ENCODE measurements around the gene C19orf85.
"Not testable (repeated sequence)": the region's sequence is repeated elsewhere in the genome, so short reads cannot be mapped to it uniquely, and the experiment has no call there.

The C19orf85 gene

GRCh38 chr19:55464662-55465054, at the start of gene C19orf85:
Gene C19orf85, minus strand, starts transcription at chr19:55464751. Its CDS starts 197 bp downstream, at chr19:55464554.
- no peak for DNase-seq (ENCODE audit: low read depth in 2 of 2)

- no peak for DNase-seq (ENCODE audit: low read depth in 2 of 2)
Measured at GRCh38 chr19:55508120-55508519, 43.6 kb upstream of the C19orf85 start.

- DNase-seq (ENCODE audit: low read depth in 2 of 2), result no peak
Measured at GRCh38 chr19:55504981-55505380, 40.4 kb upstream of the C19orf85 start.

- no peak for DNase-seq (ENCODE audit: low read depth in 2 of 2)
Measured at GRCh38 chr19:55504252-55504603, 39.7 kb upstream of the C19orf85 start.

- DNase-seq (ENCODE audit: low read depth in 2 of 2), result peak; percentile 83 to 94
Measured at GRCh38 chr19:55503502-55504251, 39.1 kb upstream of the C19orf85 start.

- no peak for DNase-seq (ENCODE audit: low read depth in 2 of 2)
Measured at GRCh38 chr19:55503157-55503501, 38.6 kb upstream of the C19orf85 start.

DNA sequence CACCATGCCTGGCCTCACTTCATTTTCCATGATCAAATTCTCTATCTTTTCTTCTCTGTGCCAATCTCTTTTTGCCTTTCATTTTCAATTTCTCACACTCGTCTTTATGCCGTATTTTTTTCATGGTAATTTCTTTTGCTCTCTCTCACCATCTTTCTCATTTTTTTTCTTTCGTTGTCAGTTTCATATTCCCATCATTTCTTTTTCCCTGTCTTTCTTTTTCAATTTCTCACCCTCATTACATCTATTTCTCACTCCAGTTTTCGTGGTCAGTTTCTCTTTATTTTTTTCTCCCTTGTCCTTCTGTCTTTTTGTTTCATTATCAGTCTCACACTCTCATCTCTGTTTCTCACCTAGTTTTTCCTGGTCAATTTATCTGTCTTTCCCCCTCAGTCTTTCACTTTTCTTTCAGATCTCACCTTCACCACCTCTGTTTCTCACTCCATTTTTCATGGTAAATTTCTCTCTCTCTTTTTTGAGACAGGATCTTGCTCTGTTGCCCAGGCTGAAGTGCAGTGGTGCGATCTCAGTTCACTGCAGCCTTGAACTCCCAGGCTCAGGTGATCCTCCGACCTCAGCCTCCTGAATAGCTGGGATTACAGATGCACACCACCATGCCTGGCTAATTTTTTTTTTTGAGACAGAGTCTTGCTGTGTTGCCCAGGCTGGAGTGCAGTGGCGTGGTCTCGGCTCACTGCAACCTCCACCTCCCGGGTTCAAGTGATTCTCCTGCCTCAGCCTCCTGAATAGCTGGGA, 37.8 kb upstream of the C19orf85 start:
- DNase-seq (ENCODE audit: low read depth in 2 of 2), result no peak

DNA sequence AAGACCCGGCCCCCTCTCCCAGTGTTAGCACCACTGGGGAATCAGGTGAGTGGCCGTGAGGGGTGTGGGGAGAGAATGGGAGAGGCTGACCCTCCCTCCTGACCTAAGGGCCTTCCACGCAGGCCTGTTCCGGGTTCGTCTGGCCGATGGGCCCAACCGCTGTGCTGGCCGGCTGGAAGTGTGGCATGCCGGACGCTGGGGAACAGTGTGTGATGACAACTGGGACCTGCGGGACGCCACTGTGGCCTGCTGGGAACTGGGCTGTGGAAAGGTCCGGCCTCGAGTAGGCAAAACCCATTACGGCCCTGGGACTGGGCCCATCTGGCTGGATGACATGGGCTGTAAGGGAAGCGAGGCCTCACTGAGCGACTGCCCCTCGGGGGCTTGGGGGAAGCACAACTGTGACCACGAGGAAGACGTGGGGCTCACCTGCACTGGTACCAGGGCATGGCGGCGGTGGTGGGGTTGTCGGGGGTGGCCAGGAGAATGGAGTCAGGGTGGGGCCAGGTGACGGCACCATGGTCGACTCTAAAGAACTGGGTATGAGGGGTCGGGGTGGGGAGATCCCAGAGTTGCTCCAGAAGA, 35.9 kb upstream of the C19orf85 start:
- DNase-seq (ENCODE audit: low read depth in 2 of 2), result no peak

DNA sequence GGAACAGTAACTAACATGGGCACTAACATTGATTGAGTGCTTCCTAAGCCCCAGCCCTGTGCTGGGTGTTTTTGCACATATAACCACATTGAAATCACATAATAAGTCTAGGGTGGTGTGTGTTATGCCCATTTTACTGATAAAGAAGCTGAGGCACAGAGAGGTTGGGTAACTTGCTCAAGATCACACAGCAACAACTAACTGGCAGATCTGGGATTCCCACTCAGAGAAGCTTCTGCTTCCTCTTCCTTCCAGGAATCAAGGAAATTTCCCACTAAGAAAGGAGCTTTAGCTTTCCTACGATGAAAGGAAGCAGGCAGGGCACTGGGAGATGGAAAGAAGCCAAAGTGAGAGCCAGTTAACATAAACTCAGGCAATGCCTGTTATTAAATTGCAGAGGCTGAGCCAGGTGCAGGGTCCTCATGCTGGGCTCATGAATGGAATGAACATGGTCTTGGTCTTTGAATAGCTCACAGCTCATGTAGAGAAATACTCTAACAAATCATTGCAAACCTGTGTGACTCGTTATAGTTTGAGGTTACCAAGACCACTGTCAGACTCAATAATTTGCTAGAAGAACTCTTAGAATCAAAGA, 33.8 kb upstream of the C19orf85 start:
- no peak for DNase-seq (ENCODE audit: low read depth in 2 of 2)

- DNase-seq (ENCODE audit: low read depth in 2 of 2), result no peak
Measured at GRCh38 chr19:55497763-55498162, 33.2 kb upstream of the C19orf85 start.

DNA sequence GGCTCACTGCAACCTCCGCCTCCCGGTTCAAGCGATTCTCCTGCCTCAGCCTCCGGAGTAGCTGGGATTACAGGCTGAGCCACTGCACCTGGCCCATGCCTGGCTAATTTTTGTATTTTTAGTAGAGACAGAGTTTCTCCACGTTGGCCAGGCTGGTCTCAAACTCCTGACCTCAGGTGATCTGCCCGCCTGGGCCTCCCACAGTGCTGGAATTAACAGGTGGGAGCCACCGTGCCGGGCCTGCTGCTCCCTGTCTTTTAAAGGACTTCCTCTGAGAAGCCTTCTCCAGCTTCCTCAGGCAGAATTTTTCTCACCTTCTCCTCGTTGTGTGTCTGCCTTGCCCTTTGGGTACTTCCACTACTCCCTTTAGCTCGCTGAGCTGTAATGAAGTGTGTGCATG, 32.3 kb upstream of the C19orf85 start:
- not testable (repeated sequence) for DNase-seq (ENCODE audit: low read depth in 2 of 2)

DNA sequence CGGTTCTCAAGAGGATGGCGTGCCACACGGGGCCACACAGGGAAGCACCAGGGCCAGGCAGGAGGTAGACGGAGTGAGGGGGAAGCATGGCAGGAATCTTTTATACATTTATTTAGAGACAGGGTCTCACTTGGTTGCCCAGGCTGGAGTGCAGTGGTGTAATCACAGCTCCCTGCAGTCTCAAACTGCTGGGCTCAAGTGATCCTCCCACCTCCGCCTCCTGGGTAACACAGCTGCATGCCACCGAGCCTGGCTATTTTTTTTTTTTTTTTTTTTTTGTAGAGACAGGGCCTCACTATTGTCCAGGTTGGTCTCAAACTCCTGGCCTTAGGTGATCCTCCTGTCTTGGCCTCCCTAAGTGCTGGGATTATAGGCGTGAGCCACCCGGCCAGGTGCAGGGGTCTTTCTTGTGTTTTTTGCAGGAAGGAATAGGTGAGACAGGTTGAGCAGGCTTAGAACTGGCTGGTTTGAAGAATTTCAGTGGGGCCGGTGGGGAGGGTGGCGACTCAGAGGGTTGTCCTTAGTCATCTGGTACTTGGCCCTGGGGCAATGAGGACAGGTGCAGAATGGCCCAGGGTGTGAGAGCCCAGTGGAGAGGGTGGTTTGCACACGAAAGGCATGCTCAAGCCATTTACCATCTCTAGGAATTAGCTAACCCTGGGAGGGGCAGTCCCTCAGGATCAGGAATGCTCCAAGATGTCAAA, 31.2 kb upstream of the C19orf85 start:
- no peak for DNase-seq (ENCODE audit: low read depth in 2 of 2)

DNA sequence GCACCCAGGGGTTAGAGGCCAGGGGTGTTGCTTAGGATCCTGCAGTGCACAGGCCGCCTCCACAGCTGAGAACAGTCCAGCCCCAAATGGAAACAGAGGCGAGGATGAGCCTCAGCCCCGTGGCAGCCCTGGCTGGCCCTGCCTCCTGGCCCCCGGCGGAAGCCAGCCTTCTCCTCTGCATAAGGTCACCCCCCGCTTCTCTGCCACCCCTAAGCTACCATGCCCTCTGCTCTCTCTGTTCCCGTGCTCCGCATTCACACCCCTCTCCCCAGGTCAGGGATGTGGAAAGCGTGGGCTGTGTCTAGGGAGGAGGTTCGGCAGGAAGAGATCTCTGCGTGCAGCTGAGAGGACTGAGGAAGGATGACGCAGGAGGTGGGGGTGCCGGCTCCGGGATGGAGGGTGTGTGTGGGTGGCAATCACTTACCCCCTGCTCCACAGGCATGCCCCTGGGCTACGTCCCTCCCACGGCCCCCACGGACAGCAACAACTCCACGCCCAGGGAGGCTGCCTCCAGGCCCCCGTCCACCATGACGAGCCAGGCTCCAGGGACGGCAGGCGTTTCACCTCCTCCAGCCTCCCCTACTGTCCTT, 29.7 kb upstream of the C19orf85 start:
- no peak for DNase-seq (ENCODE audit: low read depth in 2 of 2)

DNA sequence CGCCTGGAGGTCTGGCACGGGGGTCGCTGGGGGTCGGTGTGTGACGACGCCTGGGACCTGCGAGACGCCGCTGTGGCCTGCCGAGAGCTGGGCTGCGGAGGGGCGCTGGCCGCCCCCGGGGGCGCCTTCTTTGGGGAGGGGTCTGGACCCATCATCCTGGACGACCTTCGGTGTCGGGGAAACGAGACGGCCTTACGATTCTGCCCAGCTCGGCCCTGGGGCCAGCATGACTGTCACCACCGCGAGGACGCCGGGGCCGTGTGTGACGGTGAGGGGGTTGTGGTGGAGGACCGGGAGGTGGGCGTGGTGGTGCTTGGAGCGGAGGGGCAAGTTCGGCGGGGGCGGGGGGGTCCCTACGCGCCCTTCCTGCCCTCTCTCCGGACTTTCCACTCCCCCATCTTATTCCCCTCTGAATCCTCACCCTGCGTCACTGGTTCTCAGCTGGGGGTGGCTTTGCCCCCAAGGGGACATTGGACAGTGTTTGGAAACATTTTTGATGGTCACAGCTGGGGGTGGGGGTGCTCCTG, 29.2 kb upstream of the C19orf85 start:
- DNase-seq (ENCODE audit: low read depth in 2 of 2), result no peak

GRCh38 chr19:55493052-55493644, 28.6 kb upstream of the C19orf85 start:
- no peak for DNase-seq (ENCODE audit: low read depth in 2 of 2)

DNA sequence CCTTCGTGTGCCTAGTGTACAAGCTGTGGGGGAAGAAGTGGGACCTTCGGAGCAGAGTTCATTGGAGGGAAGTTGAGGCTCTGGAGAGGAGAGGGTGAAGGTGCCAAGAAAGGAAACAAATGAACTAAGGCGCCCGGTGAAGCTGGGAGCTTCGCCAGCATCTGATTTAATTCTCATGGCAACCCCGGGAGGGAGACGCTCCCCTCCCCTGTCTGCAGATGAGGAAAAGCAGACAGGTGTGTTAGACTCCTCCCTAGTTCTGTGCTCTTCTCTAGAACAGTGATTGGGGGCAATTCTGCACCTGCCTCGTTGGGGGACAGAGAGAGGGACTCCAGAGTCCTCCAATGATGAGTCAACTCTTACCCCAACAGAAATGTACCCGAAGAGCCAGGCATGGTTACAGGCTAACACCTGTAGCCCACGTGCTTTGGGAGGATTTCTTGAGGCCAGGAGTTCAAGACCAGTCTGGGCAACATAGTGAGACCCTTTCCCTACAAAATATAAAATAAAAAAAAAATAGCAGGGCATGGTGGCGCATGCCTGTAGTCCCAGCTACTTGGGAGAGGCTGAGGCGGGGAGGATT, 27.9 kb upstream of the C19orf85 start:
- DNase-seq (ENCODE audit: low read depth in 2 of 2), result no peak

DNA sequence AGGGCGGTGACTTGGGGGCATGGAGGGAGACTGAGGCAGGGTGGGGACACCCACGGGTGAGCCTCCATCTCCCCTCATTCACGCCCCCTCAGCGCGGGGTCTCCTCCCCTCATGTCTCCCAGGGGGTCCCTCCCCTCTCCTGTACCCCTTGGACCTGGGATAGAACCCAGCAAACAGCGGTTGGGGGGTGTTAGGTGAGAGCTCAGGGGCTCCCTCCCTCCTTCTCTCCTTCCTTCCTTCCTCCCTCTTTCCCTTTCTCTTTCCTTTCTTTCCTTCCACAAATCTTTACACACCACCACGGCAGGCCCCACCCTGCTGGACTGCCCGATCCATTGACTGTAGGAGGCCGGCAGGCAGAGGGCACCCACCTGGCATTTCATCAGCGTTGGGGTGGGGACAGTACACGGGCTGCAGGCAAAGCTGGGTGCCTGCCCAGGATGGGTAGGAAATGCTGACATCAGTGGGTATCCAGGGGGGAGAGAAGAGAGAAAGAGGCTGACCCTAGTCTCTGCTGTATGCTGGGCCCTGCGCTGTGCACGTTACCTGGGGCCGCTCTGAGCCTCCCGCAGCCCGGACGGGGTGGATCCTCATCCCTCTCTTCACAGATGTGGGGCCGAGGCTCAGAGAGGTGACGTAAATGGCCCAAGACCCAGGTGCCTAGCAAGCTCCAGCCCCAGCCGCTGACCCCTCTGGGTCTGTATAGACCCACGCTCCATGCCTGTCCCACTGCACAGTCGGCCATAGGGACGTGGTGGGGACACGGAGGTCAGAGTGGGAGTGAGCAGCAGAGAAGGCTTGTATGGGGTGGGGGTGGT, 27.2 kb upstream of the C19orf85 start:
- DNase-seq (ENCODE audit: low read depth in 2 of 2), result no peak

DNA sequence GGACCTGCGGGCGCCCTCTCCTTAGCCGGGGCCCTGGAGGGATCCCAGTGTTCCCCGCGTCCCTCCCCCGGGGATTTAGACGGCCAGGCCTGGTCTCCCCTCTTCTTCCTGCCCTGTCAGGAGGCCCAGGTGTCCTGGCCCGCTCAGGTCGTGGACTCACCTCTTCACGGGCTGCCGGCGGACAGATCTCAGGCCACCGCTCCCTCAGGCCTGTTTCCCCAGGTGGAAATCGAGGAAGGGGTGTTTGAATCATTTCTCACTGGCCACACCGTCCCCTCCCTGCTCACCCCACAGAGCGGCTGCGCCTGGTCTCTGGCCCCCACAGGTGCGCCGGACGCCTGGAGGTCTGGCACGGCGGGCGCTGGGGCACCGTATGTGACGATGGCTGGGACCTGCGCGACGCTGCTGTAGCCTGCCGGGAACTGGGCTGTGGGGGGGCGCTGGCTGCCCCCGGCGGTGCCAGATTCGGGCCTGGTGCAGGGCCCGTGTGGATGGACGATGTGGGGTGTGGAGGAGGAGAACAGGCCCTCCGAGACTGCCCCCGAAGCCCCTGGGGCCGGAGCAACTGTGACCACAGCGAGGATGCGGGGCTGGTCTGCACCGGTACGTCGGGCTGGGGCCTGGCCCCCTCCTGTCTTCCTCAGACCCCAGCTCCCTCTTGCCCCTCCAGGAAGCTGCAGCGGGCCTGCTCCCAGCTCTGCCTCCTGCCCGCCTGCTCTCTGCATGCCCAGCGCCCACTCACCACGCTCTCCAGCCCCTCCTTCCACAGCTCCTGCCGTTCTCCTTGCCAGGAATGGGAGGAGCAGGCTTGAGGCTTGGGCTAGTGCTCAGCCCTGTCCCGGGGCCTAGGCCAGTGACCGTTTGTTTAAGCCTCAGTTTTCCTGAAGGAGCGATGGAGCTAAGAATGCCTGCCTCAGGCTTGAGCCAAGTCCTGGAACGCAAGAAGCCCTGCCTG, 26.2 kb upstream of the C19orf85 start:
- no peak for DNase-seq (ENCODE audit: low read depth in 2 of 2)
